ENCODE results near the gene NFYA. TPM values are rescaled to one million over a fixed set of nuclear protein-coding genes. Genes with fewer than 3 reads are reported as not detected.

NFYA gene
- total RNA-seq, 2 donors from 2014 or later = 8.6 to 10.4 TPM

- Histone ChIP-seq H3K4me3 (no peak overlapping the region), H3K36me3 (replicated peaks in 1 of 2; ENCODE audit: insufficient read depth in 1 of 2, low read depth in 2 of 2) (no peaks in the 10 kb centered on the region), H3K4me1 (peaks cover 4% of the 10 kb centered on the region), H3K9me3 (no peaks in the 10 kb centered on the region), H3K27ac (no peak overlapping the region), H3K27me3 (no peaks in the 10 kb centered on the region)
- no peak for ATAC-seq
- 55 to 69% methylated on average over 1 of the region's 1 CpG for WGBS, 2 donors
- TF ChIP-seq CTCF (IDR thresholded peaks at IDR 0.05) (no peak), POLR2A (IDR thresholded peaks at IDR 0.05) (no peak)
- DNase-seq = no peak
- intact Hi-C loops (cut with DNase I) = no loop called here
Observed at GRCh38 chr6:41119508-41119907, 46.7 kb downstream of the NFYA start.

GRCh38 chr6:41120058-41120457 is 47.3 kb downstream of the NFYA start:
- WGBS, 2 donors = 95 to 96% methylated on average over 1 of the region's 1 CpG
- ATAC-seq (no peak), DNase-seq (no peak)
- Histone ChIP-seq H3K4me1 (peaks cover 4% of the 10 kb centered on the region), H3K4me3 (no peak overlapping the region), H3K27me3 (no peaks in the 10 kb centered on the region), H3K27ac (no peak overlapping the region), H3K9me3 (no peaks in the 10 kb centered on the region), H3K36me3 (replicated peaks in 1 of 2; ENCODE audit: insufficient read depth in 1 of 2, low read depth in 2 of 2) (no peaks in the 10 kb centered on the region)
- TF ChIP-seq CTCF (IDR thresholded peaks at IDR 0.05) = no peak
- TF ChIP-seq POLR2A (IDR thresholded peaks at IDR 0.05) = no peak
- intact Hi-C loops (cut with DNase I) = no loop called here

GRCh38 chr6:41122373-41122772 is 49.6 kb downstream of the NFYA start:
- WGBS, 2 donors = 94 to 100% methylated on average over 1 of the region's 1 CpG
- H3K4me1 ChIP-seq = peaks cover 4% of the 10 kb centered on the region
- intact Hi-C loops (cut with DNase I) = no loop called here
- no peaks in the 10 kb centered on the region for H3K36me3 ChIP-seq (replicated peaks in 1 of 2; ENCODE audit: insufficient read depth in 1 of 2, low read depth in 2 of 2)
- no peak overlapping the region for H3K27ac ChIP-seq
- no peaks in the 10 kb centered on the region for H3K9me3 ChIP-seq
- ATAC-seq = no peak
- H3K4me3 ChIP-seq = no peak overlapping the region
- no peak for DNase-seq
- no peak for TF ChIP-seq POLR2A (IDR thresholded peaks at IDR 0.05)
- no peak for TF ChIP-seq CTCF (IDR thresholded peaks at IDR 0.05)
- no peaks in the 10 kb centered on the region for H3K27me3 ChIP-seq

GRCh38 chr6:41122918-41123317 is 50.1 kb downstream of the NFYA start:
- no peak overlapping the region for H3K4me3 ChIP-seq
- no peak overlapping the region for H3K27ac ChIP-seq
- TF ChIP-seq POLR2A (IDR thresholded peaks at IDR 0.05) (no peak), CTCF (IDR thresholded peaks at IDR 0.05) (no peak)
- 96 to 100% methylated on average over 1 of the region's 1 CpG for WGBS, 2 donors
- H3K4me1 ChIP-seq = peaks cover under 1% of the 10 kb centered on the region
- H3K9me3 ChIP-seq = no peaks in the 10 kb centered on the region
- DNase-seq = no peak
- no peak for ATAC-seq
- H3K36me3 ChIP-seq (replicated peaks in 1 of 2; ENCODE audit: insufficient read depth in 1 of 2, low read depth in 2 of 2) = no peaks in the 10 kb centered on the region
- H3K27me3 ChIP-seq = no peaks in the 10 kb centered on the region
- intact Hi-C loops (cut with DNase I) = no loop called here

- no peak for ATAC-seq
- Histone ChIP-seq H3K36me3 (replicated peaks in 1 of 2; ENCODE audit: insufficient read depth in 1 of 2, low read depth in 2 of 2) (no peaks in the 10 kb centered on the region), H3K27ac (no peak overlapping the region), H3K4me3 (no peak overlapping the region), H3K27me3 (no peaks in the 10 kb centered on the region), H3K4me1 (no peaks in the 10 kb centered on the region), H3K9me3 (no peaks in the 10 kb centered on the region)
- no peak for DNase-seq
- no peak for TF ChIP-seq CTCF (IDR thresholded peaks at IDR 0.05)
- no peak for TF ChIP-seq POLR2A (IDR thresholded peaks at IDR 0.05)
- WGBS, 2 donors = 91 to 100% methylated on average over 3 of the region's 3 CpGs
- intact Hi-C loops (cut with DNase I) = no loop called here
Observed at GRCh38 chr6:41125282-41125681, 52.5 kb downstream of the NFYA start.
